GM18499 (cell line): ENCODE data around the gene CYSLTR2.
"Not testable (repeated sequence)": the region's sequence is repeated elsewhere in the genome, so short reads cannot be mapped to it uniquely, and the experiment has no call there.

Source experiments
- ATAC-seq: cut with Tn5 transposase; IDR thresholded peaks from one replicate; pipeline ENCODE4 v1.9.1; 2021; ENCODE audit warnings: moderate number of reproducible peaks; ENCODE audit not compliant: insufficient read depth, unreplicated experiment

CYSLTR2 gene

DNA sequence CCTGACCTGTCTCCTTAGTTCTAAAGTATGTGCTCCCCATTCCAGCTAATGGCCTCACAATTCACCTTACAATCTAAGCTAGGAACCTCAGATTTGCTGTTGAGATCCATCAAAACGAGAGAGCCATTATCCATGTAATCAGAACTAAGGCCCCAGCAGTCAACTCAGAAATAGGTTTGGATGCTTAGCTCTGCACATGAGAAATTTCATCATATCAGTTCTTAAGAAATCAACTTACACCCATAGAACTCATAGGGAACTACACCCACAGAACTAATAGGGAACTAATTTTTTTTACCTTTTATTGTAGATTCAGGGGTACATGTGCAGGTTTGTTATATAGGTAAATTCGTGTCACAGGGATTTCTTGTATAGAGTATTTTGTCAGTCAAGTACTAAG is 28.7 kb downstream of the CYSLTR2 start:
- no peak for ATAC-seq

DNA sequence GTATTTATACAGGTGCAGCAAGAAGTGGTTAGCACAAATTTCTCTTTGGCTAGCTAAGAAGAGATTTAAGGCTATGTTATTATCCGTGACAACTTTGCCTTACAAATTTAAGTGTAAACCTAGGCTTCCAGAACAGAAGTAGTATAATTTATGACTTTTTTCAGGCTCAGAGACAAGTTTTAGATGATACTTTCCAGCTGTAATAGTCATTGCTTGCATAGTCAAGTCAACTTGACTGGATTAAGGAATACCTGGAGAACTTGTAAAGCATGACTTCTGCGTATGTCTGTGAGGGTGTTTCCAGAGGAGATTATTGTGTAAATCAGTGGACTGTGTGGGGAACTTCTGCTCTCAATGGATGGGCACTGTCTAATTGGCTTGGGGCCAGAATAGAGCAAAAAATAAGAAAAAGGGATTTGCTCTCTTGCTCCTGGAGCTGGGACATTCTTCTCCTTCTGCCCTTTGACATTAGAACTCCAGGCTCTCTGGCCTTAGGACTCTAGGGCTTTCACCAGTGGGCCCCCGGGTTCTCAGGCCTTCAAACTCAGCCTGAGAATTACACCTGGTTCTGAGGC is 33.0 kb downstream of the CYSLTR2 start:
- ATAC-seq: no peak

DNA sequence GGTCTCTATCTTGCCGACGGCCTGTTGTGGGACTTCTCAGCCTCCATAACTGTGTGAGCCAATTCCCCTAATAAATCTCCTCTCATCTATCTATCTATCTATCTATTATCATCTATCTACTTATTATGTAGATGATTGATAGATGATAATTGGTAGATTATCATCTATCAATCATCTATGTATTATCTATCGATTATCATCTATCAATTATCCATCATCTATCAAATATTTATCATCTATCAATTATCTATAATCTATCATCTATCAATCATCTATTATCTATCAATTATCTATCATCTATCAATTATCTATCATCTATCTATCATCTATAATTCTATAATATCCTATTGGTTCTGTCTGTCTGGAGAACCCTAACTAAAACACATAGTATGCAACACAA is 33.5 kb downstream of the CYSLTR2 start:
- no peak for ATAC-seq

DNA sequence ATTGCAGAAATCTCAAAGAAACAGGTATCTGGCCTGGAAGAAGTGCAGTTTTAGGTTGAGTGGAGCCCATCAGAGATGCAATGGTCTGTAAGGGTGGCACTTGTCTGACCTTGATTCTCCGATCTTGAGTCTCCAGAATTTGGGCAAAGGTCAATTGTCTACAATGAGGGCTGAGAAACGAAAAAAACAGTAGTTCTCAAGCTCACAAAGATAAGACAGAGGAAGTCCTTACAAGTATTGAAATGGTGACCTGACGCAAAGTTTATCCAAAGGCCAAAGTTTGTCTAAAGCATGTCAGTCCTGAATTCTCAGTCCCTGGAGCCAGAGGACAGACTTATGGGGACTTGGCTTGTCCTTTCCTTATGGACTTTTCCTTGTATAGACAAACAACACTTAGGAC is 40.3 kb downstream of the CYSLTR2 start:
- ATAC-seq: no peak

DNA sequence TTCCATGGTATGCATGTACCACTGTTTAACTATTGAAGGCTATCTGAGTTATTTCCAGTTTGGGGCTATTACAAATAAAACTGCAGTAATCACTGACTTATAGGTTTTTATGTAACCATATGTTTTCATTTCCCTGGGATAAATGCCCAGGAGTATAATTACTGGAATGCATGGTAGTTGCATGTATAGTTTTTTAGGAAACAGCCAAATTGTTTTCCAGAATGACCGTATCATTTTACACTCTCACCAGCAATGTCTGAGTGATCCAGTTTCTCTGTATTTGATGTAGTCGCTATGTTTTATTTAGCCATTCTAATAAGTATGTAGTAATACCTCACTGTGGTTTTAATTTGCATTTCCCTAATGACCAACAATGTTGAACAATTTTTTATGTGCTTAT is 42.0 kb downstream of the CYSLTR2 start:
- ATAC-seq: no peak

DNA sequence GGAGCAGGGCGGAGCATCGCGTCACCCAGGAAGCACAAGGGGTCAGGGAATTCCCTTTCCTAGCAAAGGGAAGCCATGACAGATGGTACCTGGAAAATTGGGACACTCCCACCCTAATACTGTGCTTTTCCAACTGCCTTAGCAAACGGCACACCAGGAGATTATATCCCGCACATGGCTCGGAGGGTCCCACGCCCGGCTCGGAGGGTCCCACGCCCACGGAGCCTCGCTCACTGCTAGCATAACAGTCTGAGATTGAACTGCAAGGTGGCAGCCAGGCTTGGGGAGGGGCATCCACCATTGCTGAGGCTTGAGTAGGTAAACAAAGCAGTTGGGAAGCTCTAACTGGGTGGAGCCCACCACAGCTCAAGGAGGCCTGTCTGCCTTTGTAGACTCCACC is 42.9 kb downstream of the CYSLTR2 start:
- ATAC-seq: not testable (repeated sequence)

DNA sequence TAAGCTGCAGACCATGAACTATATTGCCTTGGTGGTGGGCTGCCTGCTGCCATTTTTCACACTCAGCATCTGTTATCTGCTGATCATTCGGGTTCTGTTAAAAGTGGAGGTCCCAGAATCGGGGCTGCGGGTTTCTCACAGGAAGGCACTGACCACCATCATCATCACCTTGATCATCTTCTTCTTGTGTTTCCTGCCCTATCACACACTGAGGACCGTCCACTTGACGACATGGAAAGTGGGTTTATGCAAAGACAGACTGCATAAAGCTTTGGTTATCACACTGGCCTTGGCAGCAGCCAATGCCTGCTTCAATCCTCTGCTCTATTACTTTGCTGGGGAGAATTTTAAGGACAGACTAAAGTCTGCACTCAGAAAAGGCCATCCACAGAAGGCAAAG is 53.7 kb downstream of the CYSLTR2 start:
- no peak for ATAC-seq

DNA sequence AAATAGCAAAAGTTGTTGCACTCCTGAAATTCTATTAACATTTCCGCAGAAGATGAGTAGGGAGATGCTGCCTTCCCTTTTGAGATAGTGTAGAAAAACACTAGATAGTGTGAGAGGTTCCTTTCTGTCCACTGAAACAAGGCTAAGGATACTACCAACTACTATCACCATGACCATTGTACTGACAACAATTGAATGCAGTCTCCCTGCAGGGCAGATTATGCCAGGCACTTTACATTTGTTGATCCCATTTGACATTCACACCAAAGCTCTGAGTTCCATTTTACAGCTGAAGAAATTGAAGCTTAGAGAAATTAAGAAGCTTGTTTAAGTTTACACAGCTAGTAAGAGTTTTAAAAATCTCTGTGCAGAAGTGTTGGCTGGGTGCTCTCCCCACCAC is 55.0 kb downstream of the CYSLTR2 start:
- no peak for ATAC-seq

DNA sequence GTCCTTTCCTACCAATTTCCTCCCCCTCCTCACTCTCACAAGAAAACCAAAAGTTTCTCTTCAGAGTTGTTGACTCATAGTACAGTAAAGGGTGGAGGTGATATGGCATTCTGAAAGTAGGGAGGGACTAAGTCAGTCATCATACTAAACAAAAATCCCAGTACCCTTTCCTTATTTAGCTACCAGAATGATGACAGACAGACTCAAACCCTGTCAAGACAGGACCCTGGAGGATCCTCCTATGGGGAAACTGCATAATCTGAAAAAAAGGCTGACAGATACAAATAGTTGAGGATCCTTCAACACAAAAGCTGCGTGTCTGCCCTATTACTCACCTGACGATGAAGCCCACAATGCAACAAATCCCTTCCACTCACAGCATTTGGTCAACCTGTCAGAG is 55.5 kb downstream of the CYSLTR2 start:
- no peak for ATAC-seq

DNA sequence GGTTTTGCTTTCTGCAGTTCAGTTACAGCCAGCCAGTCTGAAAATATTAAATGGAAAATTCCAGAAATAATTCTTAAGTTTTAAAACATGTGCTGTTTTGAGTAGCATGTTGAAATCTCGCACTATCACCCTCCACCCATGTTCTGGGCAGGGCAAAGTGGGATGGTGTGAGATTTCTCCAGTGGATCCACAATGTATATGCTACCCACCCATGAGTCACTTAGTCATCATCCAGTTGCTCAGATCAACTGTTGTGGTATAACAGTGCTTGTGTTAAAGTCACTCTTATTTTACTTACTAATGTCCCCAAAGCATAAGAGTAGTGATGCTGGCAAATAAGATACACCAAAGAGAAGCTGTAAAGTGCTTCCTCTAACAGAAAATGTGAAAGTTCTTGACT is 56.4 kb downstream of the CYSLTR2 start:
- no peak for ATAC-seq

DNA sequence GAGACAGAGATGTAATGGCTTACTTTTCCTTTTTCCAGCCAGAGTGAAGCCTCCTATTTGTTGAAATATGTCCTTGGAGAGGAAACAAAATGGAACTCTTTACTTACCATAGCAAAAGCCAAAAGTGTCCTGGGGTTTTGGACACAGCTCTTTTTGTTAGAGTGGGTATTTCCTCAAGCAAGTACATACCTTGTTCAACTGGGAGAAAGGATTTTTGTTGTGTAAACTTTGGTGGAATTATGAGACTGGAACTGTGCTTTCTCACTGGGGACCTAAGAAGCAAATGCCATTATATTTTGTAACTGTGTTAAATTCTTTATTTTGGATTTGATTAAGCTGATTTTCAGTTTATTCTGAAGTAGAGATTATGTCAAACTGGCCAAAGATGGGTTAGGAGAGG is 58.4 kb downstream of the CYSLTR2 start:
- no peak for ATAC-seq

DNA sequence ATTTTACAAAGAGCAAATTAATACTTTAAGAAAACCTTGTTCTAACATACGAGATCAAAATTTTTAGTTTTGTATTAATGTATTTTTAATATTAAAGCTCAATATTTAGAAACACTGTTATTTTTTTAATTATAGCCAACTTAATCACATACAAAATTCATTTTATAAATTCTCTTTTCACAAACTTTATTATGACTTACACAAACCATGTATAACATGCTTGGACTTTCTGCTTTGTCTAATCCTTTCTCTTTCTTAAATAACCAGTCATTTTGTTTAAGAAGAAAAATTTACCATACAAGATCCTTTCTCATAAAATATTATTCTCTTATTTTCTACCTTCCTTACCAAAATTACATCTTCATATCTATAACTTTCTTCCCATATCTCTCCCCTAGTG is 62.2 kb downstream of the CYSLTR2 start:
- ATAC-seq: no peak

DNA sequence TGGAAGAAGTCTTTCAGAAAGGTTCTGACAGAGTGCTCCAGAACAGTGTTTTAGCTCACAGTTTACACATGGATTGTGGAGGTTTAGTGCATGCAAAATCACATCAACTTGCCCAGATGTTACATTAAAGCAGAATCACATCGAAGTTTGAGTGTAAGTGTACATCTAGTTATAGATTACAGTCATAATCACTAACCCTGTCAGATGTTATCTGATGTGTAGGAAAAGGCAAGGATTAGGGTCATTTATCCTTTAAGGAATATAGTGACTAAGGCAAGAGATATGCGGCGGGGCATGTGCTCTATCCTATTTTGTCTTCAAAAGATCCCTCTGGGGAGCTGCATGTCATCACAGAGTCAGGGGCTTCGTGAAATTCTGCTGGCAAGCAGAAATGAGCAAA is 66.9 kb downstream of the CYSLTR2 start:
- ATAC-seq: no peak

DNA sequence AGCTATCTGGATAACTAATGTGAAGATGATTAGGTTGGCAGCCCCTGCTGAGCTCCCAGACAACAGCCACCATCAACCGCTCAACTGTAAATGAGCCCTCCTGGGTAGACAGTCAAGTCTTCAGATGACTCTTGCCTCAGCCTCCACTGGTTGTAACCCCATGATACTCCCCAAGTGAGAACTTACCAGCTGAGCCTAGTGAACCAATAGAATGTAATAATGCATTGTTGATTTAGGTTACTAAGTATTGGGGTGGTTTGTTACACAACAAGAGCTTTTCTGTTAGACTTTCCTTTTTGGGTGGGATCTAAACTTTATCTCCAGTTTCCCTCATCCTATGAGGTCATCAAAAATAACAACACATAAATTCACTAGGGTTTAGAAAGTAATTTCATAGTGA is 69.4 kb downstream of the CYSLTR2 start:
- no peak for ATAC-seq

DNA sequence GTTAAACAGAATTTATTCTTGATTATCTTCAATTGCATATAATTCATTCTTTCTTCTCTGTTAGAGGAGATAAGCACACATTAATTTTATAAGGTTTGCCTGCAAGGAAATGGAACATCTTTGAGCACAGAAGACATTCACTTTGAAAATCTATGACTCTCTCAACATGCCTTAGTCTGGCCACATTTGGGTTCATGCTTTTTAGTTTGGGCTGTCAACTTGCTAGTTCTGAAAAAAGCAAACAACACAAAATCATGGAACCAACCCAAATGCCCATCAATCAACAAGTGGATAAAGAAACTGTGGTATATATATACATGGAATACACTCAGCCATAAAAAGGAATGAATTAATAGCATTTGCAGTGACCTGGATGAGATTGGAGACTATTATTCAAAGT is 71.5 kb downstream of the CYSLTR2 start:
- ATAC-seq: no peak

DNA sequence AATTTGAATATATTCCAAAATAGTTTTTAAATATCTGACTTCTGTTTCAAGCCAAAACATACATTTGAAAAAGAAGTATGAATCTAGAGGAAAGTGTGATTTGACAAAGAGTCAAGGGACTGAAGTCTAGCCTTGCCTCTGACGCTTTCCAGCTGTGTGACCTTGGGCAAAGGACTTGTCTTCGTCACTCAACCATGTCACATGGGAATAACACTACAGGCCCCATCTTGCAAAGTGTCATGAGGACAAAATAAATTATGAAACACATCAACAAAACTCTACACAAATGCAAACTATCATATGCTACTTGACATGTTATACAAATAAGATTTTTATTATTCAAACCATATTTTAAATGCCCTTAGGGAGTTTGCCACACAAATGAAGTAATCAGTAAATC is 73.0 kb downstream of the CYSLTR2 start:
- no peak for ATAC-seq

DNA sequence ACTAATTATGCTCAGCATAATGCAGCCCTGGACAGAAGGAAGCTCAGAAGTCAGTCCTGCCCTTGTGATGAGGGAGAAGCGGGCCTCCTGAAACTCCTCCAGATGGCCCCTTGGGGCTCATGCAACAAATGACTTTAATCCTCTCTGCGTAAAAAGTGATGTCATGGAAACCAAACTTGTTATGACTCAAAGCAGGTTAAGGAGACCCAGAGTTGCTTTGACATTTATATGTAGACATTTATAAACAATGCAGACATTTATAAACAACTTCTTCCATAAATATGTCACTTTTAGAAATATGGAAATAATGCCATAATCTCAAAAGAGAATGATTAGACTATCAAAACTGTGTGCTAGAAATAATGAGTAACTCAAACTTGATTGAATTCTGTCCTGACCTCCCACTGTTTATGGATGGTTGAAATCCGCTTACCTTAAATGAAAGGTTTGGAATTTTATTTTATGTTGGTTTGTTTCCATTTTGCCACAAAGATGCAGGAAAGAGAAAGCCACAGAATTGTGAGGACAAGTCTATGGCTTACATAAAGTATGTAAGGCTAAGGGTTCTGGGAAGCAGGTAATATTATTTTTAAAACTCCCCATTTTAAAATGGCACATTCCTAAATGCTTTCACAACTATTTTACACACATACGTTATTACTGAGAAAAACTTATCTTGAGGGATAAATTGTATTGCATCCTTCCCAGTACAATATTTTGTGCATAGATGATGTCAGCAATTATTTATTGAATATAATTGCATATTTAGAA is 73.7 kb downstream of the CYSLTR2 start:
- ATAC-seq: no peak

DNA sequence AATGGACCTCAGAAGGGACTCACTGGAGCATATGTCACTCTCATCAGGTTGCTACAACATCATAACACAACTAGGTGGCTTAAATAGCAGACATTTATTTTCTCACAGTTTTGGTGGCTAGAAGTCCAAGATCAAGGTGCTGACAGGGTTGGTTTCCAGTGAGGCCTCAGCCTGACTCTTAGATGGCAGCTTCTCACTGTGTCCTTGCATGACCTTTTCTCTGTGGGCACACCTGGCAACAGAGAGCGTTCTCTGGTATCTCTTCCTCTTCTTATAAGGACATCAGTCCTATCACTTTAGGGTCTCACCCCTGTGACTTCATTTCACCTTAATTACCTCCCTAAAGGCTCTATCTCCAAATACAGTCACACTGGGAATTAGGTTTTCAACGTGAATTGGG is 74.5 kb downstream of the CYSLTR2 start:
- ATAC-seq: no peak

DNA sequence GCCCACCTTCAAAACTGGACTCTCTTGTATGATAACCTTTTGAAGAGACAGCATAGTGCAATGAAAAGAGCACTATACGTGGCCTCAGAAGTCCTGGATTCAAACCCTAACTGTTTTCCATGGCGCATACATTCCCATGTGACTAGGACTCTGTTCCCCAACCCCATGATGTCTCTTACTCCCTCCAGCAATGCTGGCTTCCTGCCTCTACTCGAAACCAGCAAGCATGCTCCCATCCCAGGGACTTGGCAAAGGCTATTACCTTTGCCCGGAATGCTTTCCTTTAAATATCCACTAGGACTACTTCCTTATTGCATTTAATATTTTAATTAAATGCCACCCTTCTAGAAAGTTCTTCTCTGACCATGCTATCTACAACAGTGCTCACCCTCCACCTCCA is 75.1 kb downstream of the CYSLTR2 start:
- ATAC-seq: no peak

DNA sequence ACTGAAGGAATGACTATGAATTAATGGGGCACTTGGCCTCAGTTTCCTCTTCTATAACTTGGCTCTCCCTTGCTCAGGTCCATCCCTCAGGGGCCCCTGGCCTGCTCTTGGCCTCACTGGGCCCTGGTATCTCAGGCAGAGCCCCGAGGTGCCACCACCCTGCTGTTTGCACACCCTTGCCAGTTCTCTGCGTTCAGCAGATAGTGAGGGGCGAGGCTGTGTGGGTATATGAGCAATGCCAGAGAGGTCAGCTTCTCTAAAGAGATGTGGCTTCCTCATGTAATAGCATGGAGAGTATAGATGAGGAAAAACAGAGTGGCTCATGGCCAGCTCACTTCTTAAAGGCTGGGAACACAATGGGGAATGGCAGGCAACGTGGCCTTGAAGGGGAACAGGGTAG is 76.1 kb downstream of the CYSLTR2 start:
- ATAC-seq: no peak

DNA sequence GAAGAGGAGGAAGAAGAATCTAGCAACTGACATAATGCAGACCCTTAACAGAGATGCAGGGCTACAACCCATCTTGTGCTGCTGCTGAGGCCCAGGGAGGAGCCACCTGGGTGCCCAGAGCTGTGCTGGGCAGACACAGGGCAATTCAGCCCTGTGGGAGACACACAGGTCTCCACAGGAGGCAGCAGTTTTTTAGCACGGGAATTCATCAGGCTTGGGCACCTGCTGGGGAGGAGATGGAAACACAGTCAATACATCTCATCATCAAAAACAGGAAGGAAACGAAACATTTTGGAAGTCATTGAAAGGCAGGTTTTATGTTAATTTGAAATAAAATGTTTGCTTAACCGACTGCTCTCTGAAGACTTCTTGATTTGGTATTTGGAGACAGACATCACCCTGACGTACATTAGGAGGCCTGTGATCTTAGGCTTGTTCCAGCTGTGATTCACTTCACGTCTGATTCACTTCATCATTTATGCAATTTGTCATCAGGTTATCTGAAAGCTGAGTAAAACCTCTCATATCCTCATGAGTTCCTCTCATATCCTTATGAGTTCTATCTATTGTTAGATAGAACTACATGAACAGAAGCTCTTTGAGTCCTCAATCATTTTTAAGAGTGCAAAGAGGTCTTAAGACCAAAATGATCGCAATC is 77.4 kb downstream of the CYSLTR2 start:
- no peak for ATAC-seq
